ENCODE data around the gene DNAH6. TPM values are rescaled to one million over a fixed set of nuclear protein-coding genes. Genes with fewer than 3 reads are reported as not detected.

Gene DNAH6
- polyA plus RNA-seq, 3 donors, result 0.04 TPM; not detected in 2

- Mint-ChIP-seq H3K9me3 (peaks cover 0 to 17% (median 10%) of the 10 kb centered on the region in 7 donors), H3K4me1 (no peaks in the 10 kb centered on the region), H3K27ac (no peak overlapping the region), H3K36me3 (no peaks in the 10 kb centered on the region), H3K27me3 (ENCODE audit: low read depth in 3 of 3) (peaks cover 0 to 2% (median 0%) of the 10 kb centered on the region in 3 donors), H3K4me3 (no peak overlapping the region)
- H3K4me1 ChIP-seq (ENCODE audit: control insufficient read depth in 1 of 2, insufficient read depth in 2 of 2, low read length in 2 of 2), result no peaks in the 10 kb centered on the region
- intact Hi-C loops (cut with micrococcal nuclease), result no loop called here
- H3K36me3 ChIP-seq (replicated peaks in 1 of 2; ENCODE audit: control insufficient read depth in 1 of 2, insufficient read depth in 2 of 2, low read length in 2 of 2), result no peaks in the 10 kb centered on the region
- DNase-seq, result no peak
- H2AFZ ChIP-seq (ENCODE audit: insufficient read depth, low read depth, low read length, poor library complexity, severe bottlenecking), result no peak overlapping the region
- H3K27ac ChIP-seq (ENCODE audit: low read depth in 1 of 2, low read length in 2 of 2), result no peak overlapping the region
- H3K79me2 ChIP-seq (ENCODE audit: insufficient read depth, low read length), result no peaks in the 10 kb centered on the region
- no peaks in the 10 kb centered on the region for H4K20me1 ChIP-seq (ENCODE audit: insufficient read depth, low read length)
- WGBS (ENCODE audit: insufficient coverage), result 96% methylated on average over 3 of the region's 6 CpGs
- H3K4me2 ChIP-seq (replicated peaks; ENCODE audit: extremely low read depth, low read length, poor library complexity, severe bottlenecking), result no peak overlapping the region
- TF ChIP-seq CTCF (IDR thresholded peaks at IDR 0.05), result no peak
- no peak overlapping the region for H3K9ac ChIP-seq (ENCODE audit: insufficient read depth, low read length, poor library complexity, severe bottlenecking)
- no peaks in the 10 kb centered on the region for H3K27me3 ChIP-seq (ENCODE audit: control insufficient read depth in 2 of 2, insufficient read depth in 2 of 2, low read length in 2 of 2)
- no peak overlapping the region for H3K4me3 ChIP-seq (replicated peaks in 1 of 3; ENCODE audit: low read depth in 2 of 3, low read length in 3 of 3)
- H3K9me3 ChIP-seq (replicated peaks in 1 of 2; ENCODE audit: control insufficient read depth in 1 of 2, insufficient read depth in 1 of 2, low read length in 2 of 2), result peaks cover 0 to 11% of the 10 kb centered on the region in 2 donors
These were observed 188.4 kb downstream of the DNAH6 start for GRCh38 chr2:84704505-84705244.

- Histone ChIP-seq H3K4me1 (ENCODE audit: control insufficient read depth in 1 of 2, insufficient read depth in 2 of 2, low read length in 2 of 2) (no peaks in the 10 kb centered on the region), H3K9me3 (replicated peaks in 1 of 2; ENCODE audit: control insufficient read depth in 1 of 2, insufficient read depth in 1 of 2, low read length in 2 of 2) (peaks cover 0 to 11% of the 10 kb centered on the region in 2 donors), H3K79me2 (ENCODE audit: insufficient read depth, low read length) (no peaks in the 10 kb centered on the region), H4K20me1 (ENCODE audit: insufficient read depth, low read length) (no peaks in the 10 kb centered on the region), H2AFZ (ENCODE audit: insufficient read depth, low read depth, low read length, poor library complexity, severe bottlenecking) (no peak overlapping the region), H3K27me3 (ENCODE audit: control insufficient read depth in 2 of 2, insufficient read depth in 2 of 2, low read length in 2 of 2) (no peaks in the 10 kb centered on the region), H3K9ac (ENCODE audit: insufficient read depth, low read length, poor library complexity, severe bottlenecking) (no peak overlapping the region), H3K36me3 (replicated peaks in 1 of 2; ENCODE audit: control insufficient read depth in 1 of 2, insufficient read depth in 2 of 2, low read length in 2 of 2) (no peaks in the 10 kb centered on the region), H3K4me2 (replicated peaks; ENCODE audit: extremely low read depth, low read length, poor library complexity, severe bottlenecking) (no peak overlapping the region), H3K27ac (ENCODE audit: low read depth in 1 of 2, low read length in 2 of 2) (no peak overlapping the region), H3K4me3 (replicated peaks in 1 of 3; ENCODE audit: low read depth in 2 of 3, low read length in 3 of 3) (no peak overlapping the region)
- no CpG with 5 or more reads among the region's 2 CpGs for WGBS (ENCODE audit: insufficient coverage)
- no peaks in the 10 kb centered on the region for H3K4me1 Mint-ChIP-seq
- H3K9me3 Mint-ChIP-seq, result peaks cover 0 to 20% (median 8%) of the 10 kb centered on the region in 7 donors
- DNase-seq, result no peak
- H3K4me3 Mint-ChIP-seq, result no peak overlapping the region
- intact Hi-C loops (cut with micrococcal nuclease), result no loop called here
- TF ChIP-seq CTCF (IDR thresholded peaks at IDR 0.05), result no peak
- no peak overlapping the region for H3K27ac Mint-ChIP-seq
- peaks cover 0 to 2% (median 2%) of the 10 kb centered on the region in 3 donors for H3K27me3 Mint-ChIP-seq (ENCODE audit: low read depth in 3 of 3)
- no peaks in the 10 kb centered on the region for H3K36me3 Mint-ChIP-seq
These were observed 189.6 kb downstream of the DNAH6 start for GRCh38 chr2:84705858-84706257.
